Measurements from ENCODE around the gene PLIN3. TPM values are rescaled to one million over a fixed set of nuclear protein-coding genes. Genes with fewer than 3 reads are reported as not detected.

Gene PLIN3
- total and polyA plus RNA-seq, 4 experiments from 2014 or later = 16.0 to 50.1 (median 24.2) TPM

- peaks cover 0 to 5% of the 10 kb centered on the region in 2 donors for H3K36me3 Mint-ChIP-seq
- ChIA-PET POLR2A (ENCODE audit: partially characterized antibody) (interaction anchor here (1.2 to 7.4 kb wide), 7 partner anchors 39 to 120 kb away, joined by 3 to 113 read pairs (median 7); partner anchors contain the start of genes FEM1A, KDM4B and PLIN3), CTCF (ENCODE audit: partially characterized antibody) (interaction anchor here (0.6 to 6.8 kb wide), 21 partner anchors 8 to 486 kb away, joined by 3 to 225 read pairs (median 6); partner anchors contain the start of genes ARRDC5, KDM4B and PLIN3)
- peaks cover 26 to 67% (median 51%) of the 10 kb centered on the region in 4 donors for H3K4me1 Mint-ChIP-seq
- Histone ChIP-seq H3K36me3 (ENCODE audit: insufficient read depth, low read length) (no peaks in the 10 kb centered on the region), H3K4me1 (ENCODE audit: insufficient read depth, low read length) (peaks cover 70% of the 10 kb centered on the region), H3K27me3 (ENCODE audit: insufficient read depth, low read length) (no peaks in the 10 kb centered on the region), H3K9me3 (ENCODE audit: control insufficient read depth in 1 of 2, low read length in 2 of 2) (no peaks in the 10 kb centered on the region), H3K4me3 (ENCODE audit: low read length in 2 of 2) (peak overlapping the region; percentile 49 to 71), H3K27ac (ENCODE audit: low read depth, low read length) (peak overlapping the region; percentile 33)
- H3K4me3 Mint-ChIP-seq = peak overlapping the region; percentile 84 to 100 (median 92)
- no peaks in the 10 kb centered on the region for H3K27me3 Mint-ChIP-seq
- H3K27ac Mint-ChIP-seq = peak overlapping the region; percentile 88 to 98 (median 92)
- no peak for DNase-seq
- intact Hi-C loops (cut with micrococcal nuclease) = loop anchor here (1.0 kb wide), 2 partner anchors 39 to 100 kb away; no protein-coding TSS in a partner anchor
- no peaks in the 10 kb centered on the region for H3K9me3 Mint-ChIP-seq
Measured at GRCh38 chr19:4911314-4911713, 43.8 kb upstream of the PLIN3 start.

DNA sequence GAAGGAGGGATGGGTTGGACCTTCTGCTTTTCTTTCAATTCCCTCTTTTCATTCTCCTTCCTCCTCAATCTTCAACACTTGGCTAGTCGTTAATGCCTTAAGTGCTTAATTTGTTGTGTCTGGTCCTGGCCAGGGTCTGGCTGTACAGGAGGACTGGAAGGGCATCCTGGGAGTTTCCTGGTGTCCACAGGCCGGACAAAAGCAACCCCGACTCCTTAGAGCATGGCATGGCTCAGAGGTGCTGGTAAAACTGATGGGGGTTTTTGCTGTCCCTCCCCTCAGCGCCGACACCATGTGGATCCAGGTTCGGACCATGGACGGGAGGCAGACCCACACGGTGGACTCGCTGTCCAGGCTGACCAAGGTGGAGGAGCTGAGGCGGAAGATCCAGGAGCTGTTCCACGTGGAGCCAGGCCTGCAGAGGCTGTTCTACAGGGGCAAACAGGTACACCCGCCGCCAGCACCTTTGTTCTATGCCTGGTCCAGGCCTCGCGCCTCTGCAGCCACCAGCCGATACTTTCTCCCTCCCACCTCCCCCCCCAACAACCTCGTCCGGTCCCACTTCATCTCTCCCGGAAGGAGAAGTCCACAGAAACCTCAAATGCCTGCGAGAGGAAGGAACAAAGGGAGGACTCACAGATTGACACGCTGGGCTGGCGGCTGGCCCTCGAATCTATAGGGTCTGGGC is 43.3 kb upstream of the PLIN3 start:
- peak overlapping the region; percentile 49 to 71 for H3K4me3 ChIP-seq (ENCODE audit: low read length in 2 of 2)
- H3K27me3 Mint-ChIP-seq = no peaks in the 10 kb centered on the region
- ChIA-PET POLR2A (ENCODE audit: partially characterized antibody) (interaction anchor here (1.2 to 7.4 kb wide), 6 partner anchors 39 to 119 kb away, joined by 3 to 113 read pairs (median 6); partner anchors contain the start of genes FEM1A, KDM4B and PLIN3), CTCF (ENCODE audit: partially characterized antibody) (interaction anchor here (0.6 to 6.8 kb wide), 19 partner anchors 8 to 487 kb away, joined by 3 to 225 read pairs (median 7); partner anchors contain the start of genes ARRDC5, KDM4B and PLIN3)
- H3K9me3 ChIP-seq (ENCODE audit: control insufficient read depth in 1 of 2, low read length in 2 of 2) = no peaks in the 10 kb centered on the region
- H3K27ac Mint-ChIP-seq = peak overlapping the region; percentile 66 to 98 (median 90)
- H3K27ac ChIP-seq (ENCODE audit: low read depth, low read length) = peak overlapping the region; percentile 33
- H3K4me1 Mint-ChIP-seq = peaks cover 24 to 62% (median 49%) of the 10 kb centered on the region in 4 donors
- no peak for DNase-seq
- no peaks in the 10 kb centered on the region for H3K27me3 ChIP-seq (ENCODE audit: insufficient read depth, low read length)
- intact Hi-C loops (cut with micrococcal nuclease) = loop anchor here (1.0 kb wide), 2 partner anchors 38 to 99 kb away; no protein-coding TSS in a partner anchor
- peaks cover 64% of the 10 kb centered on the region for H3K4me1 ChIP-seq (ENCODE audit: insufficient read depth, low read length)
- H3K36me3 Mint-ChIP-seq = peaks cover 0 to 5% of the 10 kb centered on the region in 2 donors
- no peaks in the 10 kb centered on the region for H3K9me3 Mint-ChIP-seq
- no peaks in the 10 kb centered on the region for H3K36me3 ChIP-seq (ENCODE audit: insufficient read depth, low read length)
- peak overlapping the region; percentile 84 to 100 (median 92) for H3K4me3 Mint-ChIP-seq

DNA sequence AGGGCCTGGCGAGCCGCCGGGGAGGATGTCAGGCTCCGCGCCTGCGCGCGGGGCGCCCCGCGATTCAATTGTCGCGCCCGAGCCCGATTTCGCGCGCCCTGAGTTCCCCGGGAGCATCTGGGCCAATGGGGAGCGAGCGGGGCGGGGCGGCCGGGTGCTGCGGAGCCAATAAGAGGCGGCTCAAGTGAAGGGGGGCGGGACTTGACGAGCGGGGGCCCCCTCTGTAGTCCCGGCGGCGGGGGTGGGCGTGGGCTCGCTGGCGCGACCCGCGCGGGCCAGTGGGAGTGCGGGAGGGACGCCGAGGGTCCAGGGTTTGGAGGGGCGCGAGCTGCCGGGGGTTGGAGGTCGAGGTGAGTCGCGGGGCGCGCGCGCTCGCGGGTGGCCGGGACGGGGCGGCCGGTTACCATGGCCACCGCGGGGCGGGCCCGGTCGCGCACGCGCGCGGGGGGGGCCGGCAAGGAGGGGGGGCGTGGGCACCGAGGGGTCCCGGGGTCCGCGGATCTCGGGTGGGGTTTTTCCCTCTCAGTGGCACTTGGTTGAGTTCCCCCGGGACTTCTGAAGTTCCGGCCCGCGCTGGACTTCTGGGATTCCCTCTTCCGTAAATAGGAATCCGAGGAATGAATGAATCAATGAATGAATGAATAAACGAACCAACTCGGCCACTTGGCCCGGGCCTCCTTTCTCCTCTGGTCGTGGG is 42.6 kb upstream of the PLIN3 start:
- Mint-ChIP-seq H3K27ac (peak overlapping the region in 5 of 7 donors; percentile 14 to 98 (median 66)), H3K4me3 (peak overlapping the region; percentile 84 to 100 (median 92)), H3K27me3 (no peaks in the 10 kb centered on the region), H3K36me3 (peaks cover 0 to 5% of the 10 kb centered on the region in 2 donors), H3K4me1 (peaks cover 23 to 55% (median 44%) of the 10 kb centered on the region in 4 donors), H3K9me3 (no peaks in the 10 kb centered on the region)
- POLR2A ChIA-PET (ENCODE audit: partially characterized antibody) = interaction anchor here (1.6 kb wide), 1 partner anchor 119 kb away, joined by 3 read pairs; the partner anchor contains the start of gene FEM1A
- intact Hi-C loops (cut with micrococcal nuclease) = no loop called here
- Histone ChIP-seq H3K4me1 (ENCODE audit: insufficient read depth, low read length) (peaks cover 57% of the 10 kb centered on the region), H3K27me3 (ENCODE audit: insufficient read depth, low read length) (no peaks in the 10 kb centered on the region), H3K9me3 (ENCODE audit: control insufficient read depth in 1 of 2, low read length in 2 of 2) (no peaks in the 10 kb centered on the region), H3K36me3 (ENCODE audit: insufficient read depth, low read length) (no peaks in the 10 kb centered on the region), H3K27ac (ENCODE audit: low read depth, low read length) (peak overlapping the region; percentile 33), H3K4me3 (ENCODE audit: low read length in 2 of 2) (peak overlapping the region; percentile 49 to 71)
- CTCF ChIA-PET (ENCODE audit: partially characterized antibody) = interaction anchor here (1.2 to 6.8 kb wide), 3 partner anchors 16 to 60 kb away, joined by 3 to 225 read pairs (median 7); partner anchors contain the start of gene PLIN3
- DNase-seq = peak; percentile 92 to 95 (median 93)

DNA sequence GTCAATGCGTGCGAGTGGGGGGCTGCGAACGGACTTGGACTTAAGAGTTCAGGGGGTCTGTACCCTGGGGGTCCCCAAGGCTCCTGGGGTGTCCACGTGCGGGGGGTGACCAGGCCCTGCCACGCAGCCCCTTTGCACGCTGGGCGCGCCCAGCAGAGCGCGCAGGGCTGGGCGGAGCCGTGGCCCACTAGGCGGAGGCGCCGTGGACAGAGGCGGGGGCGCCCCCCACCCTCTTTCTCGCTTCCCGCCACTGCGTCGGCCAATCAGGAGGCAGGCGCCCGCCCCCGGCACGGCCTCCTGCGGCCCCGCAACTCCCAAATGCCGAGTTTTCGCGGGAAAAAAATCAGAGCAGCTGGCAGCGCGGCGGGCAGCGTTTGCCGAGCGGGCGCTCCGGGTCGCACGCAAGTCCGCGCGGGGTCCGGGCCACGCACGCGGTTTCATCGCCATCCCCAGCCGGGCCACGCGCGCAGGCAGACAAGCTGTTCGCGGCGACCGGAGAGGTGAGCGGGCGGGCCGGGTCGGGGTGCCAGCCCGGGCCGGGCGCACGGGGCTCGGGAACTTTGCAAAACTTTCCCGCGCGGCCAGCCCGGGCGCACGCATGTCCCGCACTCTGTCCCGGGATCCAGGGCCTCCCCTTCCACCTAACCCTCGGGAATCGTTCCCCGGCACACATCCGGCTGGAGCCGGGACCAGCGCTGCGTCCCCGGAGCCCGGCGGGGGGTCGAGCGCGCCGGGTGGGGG is 41.9 kb upstream of the PLIN3 start, which contains the start of gene UHRF1:
UHRF1 (plus strand) TSS at position 346 of the 741 bp plus-strand sequence. CDS start 1,385 bp downstream, outside the sequence.
- peak within 1 kb of the TSS; percentile 33 for H3K27ac ChIP-seq (ENCODE audit: low read depth, low read length)
- H3K36me3 Mint-ChIP-seq = peaks cover 0 to 5% of the 10 kb centered on the region in 2 donors
- H3K4me3 ChIP-seq (ENCODE audit: low read length in 2 of 2) = peak within 1 kb of the TSS; percentile 49 to 71
- H3K27me3 Mint-ChIP-seq = no peaks in the 10 kb centered on the region
- H3K9me3 Mint-ChIP-seq = no peaks in the 10 kb centered on the region
- no peaks in the 10 kb centered on the region for H3K9me3 ChIP-seq (ENCODE audit: control insufficient read depth in 1 of 2, low read length in 2 of 2)
- peak within 1 kb of the TSS; percentile 84 to 100 (median 92) for H3K4me3 Mint-ChIP-seq
- H3K4me1 Mint-ChIP-seq = peaks cover 17 to 49% (median 38%) of the 10 kb centered on the region in 4 donors
- intact Hi-C loops (cut with micrococcal nuclease) = no loop called here
- no peaks in the 10 kb centered on the region for H3K36me3 ChIP-seq (ENCODE audit: insufficient read depth, low read length)
- CTCF ChIA-PET (ENCODE audit: partially characterized antibody) = no interaction called here
- H3K27me3 ChIP-seq (ENCODE audit: insufficient read depth, low read length) = no peaks in the 10 kb centered on the region
- DNase-seq = no peak
- peaks cover 50% of the 10 kb centered on the region for H3K4me1 ChIP-seq (ENCODE audit: insufficient read depth, low read length)
- POLR2A ChIA-PET (ENCODE audit: partially characterized antibody) = no interaction called here
- H3K27ac Mint-ChIP-seq = peak within 1 kb of the TSS in 4 of 7 donors; percentile 51 to 98 (median 77)

DNA sequence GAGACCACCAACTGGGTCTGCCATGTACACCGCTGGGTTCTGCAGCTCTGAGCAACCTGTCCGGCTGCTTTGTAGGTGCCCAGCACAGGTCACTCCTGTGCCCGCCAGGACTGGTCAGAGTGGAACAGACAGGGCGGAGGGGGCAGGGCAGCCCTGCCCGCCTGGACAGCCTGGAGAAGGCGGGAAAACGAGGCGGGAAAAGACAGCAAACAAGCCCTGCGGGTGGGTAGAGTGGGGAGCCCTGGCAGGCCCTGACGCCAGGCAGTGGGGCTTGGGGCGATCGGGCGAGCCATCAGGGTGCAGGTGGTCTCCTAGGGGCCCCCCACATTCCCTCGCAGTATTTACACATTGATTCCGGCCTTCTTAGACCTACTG is 41.3 kb upstream of the PLIN3 start:
- POLR2A ChIA-PET (ENCODE audit: partially characterized antibody) = no interaction called here
- no peaks in the 10 kb centered on the region for H3K27me3 Mint-ChIP-seq
- Histone ChIP-seq H3K36me3 (ENCODE audit: insufficient read depth, low read length) (no peaks in the 10 kb centered on the region), H3K27me3 (ENCODE audit: insufficient read depth, low read length) (no peaks in the 10 kb centered on the region), H3K4me1 (ENCODE audit: insufficient read depth, low read length) (peaks cover 44% of the 10 kb centered on the region), H3K27ac (ENCODE audit: low read depth, low read length) (no peak overlapping the region), H3K9me3 (ENCODE audit: control insufficient read depth in 1 of 2, low read length in 2 of 2) (no peaks in the 10 kb centered on the region), H3K4me3 (ENCODE audit: low read length in 2 of 2) (peak overlapping the region in 1 of 2 donors; percentile 49)
- peaks cover 13 to 43% (median 33%) of the 10 kb centered on the region in 4 donors for H3K4me1 Mint-ChIP-seq
- no peaks in the 10 kb centered on the region for H3K9me3 Mint-ChIP-seq
- H3K4me3 Mint-ChIP-seq = peak overlapping the region; percentile 9 to 71 (median 56)
- CTCF ChIA-PET (ENCODE audit: partially characterized antibody) = no interaction called here
- no peak overlapping the region for H3K27ac Mint-ChIP-seq
- peaks cover 0 to 5% of the 10 kb centered on the region in 2 donors for H3K36me3 Mint-ChIP-seq
- no peak for DNase-seq
- intact Hi-C loops (cut with micrococcal nuclease) = no loop called here

GRCh38 chr19:4908360-4908759 is 40.9 kb upstream of the PLIN3 start:
- no peak overlapping the region for H3K4me3 ChIP-seq (ENCODE audit: low read length in 2 of 2)
- H3K9me3 Mint-ChIP-seq = no peaks in the 10 kb centered on the region
- peaks cover 0 to 5% of the 10 kb centered on the region in 2 donors for H3K36me3 Mint-ChIP-seq
- H3K4me3 Mint-ChIP-seq = peak overlapping the region; percentile 9 to 71 (median 56)
- H3K9me3 ChIP-seq (ENCODE audit: control insufficient read depth in 1 of 2, low read length in 2 of 2) = no peaks in the 10 kb centered on the region
- no peaks in the 10 kb centered on the region for H3K27me3 Mint-ChIP-seq
- peaks cover 40% of the 10 kb centered on the region for H3K4me1 ChIP-seq (ENCODE audit: insufficient read depth, low read length)
- H3K4me1 Mint-ChIP-seq = peaks cover 13 to 41% (median 32%) of the 10 kb centered on the region in 4 donors
- H3K27ac Mint-ChIP-seq = peak overlapping the region in 2 of 7 donors; percentile 22 to 51
- ChIA-PET POLR2A (ENCODE audit: partially characterized antibody) (no interaction called here), CTCF (ENCODE audit: partially characterized antibody) (interaction anchor here (1.5 to 1.6 kb wide), 2 partner anchors 34 to 62 kb away, joined by 3 to 4 read pairs; no protein-coding TSS in a partner anchor)
- H3K27me3 ChIP-seq (ENCODE audit: insufficient read depth, low read length) = no peaks in the 10 kb centered on the region
- no peaks in the 10 kb centered on the region for H3K36me3 ChIP-seq (ENCODE audit: insufficient read depth, low read length)
- DNase-seq = no peak
- intact Hi-C loops (cut with micrococcal nuclease) = no loop called here
- H3K27ac ChIP-seq (ENCODE audit: low read depth, low read length) = no peak overlapping the region
